ENCODE data around the gene CD1B.
"Not testable (repeated sequence)": the region's sequence is repeated elsewhere in the genome, so short reads cannot be mapped to it uniquely, and the experiment has no call there.

Gene CD1B

DNA sequence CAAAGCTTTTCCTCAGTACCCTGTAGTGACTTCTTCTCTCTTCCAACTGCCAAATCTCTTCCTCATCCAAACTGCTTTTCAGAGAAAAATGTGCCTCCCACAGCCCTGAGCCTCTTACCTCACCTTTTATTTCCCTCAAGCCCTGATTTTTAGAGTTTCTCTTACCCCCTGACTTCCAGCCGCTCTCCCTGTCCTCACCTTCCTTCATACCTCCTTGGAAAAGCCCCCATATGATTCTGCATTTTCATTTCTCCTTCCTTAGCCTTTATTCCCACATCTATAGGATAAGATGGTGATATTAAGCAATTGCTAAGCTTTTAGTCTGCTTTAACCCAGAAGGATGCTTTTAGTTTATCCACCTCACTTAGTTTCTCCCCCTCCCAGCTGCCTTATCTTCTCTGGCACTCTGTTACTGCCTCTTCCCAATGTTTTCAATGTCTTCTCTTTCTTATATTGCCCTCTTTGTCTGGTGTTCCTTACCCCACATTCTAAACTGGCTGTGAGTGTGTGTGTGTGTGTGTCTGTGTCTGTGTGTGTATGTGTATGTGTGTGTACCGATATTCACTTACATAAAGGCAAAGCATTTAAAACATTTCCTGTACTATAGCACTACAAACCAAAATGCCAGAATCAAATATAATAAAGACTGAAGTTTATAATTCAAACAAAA lies at the start of gene CD1B:
TSS of gene CD1B (minus strand) at position 51 of the 670 bp plus-strand sequence. CDS start 108 bp downstream, outside the sequence.
- no peak for DNase-seq

GRCh38 chr1:158374860-158375259 lies 43.5 kb upstream of the CD1B start:
- DNase-seq, result no peak

DNA sequence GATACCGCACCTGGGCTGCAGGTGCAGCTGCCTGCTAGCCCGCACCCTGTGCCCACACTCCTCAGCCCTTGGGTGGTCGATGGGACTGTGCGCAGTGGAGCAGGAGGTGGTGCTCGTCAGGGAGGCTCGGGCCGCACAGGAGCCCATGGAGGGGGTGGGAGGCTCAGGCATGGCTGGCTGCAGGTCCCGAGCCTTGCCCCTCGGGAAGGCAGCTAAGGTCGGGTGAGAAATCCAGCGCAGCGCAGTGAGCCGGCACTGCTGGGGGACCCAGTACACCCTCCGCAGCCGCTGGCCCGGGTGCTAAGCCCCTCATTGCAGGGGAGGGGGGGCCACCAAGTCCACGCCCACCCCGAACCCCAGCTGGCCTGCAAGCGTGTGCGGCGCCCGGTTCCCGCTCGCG lies 42.8 kb upstream of the CD1B start:
- DNase-seq, result not testable (repeated sequence)

DNA sequence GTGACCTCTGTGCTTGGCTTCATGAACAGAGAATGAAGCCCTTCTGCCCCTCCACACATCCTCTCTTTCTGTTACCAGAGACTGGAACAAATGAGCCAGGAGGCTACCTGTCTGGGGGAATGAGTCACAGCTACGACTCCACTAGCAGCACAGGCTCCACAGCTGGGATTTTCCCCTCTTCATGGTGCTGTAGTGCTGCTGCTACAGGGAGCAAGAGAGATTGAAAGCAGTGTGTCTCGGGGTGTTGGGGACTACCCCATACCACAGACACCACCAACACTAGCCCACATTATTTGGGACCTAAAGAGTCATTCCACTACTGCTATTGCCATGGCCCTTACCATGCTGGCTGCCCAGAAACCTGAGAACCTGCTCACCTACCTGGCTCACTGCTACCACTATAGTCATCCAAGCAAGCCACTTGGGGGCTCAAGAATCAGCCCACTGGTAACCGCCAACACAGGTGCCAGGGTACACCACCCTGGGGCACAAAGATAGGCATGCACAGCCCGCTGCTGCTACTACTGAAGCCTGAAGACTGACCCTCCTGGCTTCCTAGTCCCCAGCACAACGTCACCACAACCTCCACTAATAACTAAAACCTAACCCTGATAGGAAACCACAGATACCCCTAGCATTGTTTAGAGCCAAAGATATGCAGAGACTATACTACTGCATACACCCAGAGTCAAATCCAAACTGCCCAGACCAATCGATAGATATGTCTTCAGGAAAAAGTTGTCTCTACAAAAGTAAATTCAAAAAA lies 40.0 kb upstream of the CD1B start:
- no peak for DNase-seq

- no peak for DNase-seq
Measured at GRCh38 chr1:158366783-158367182, 35.5 kb upstream of the CD1B start.

GRCh38 chr1:158362941-158363340 lies 31.6 kb upstream of the CD1B start:
- DNase-seq, result no peak

GRCh38 chr1:158362482-158362881 lies 31.2 kb upstream of the CD1B start:
- no peak for DNase-seq

- no peak for DNase-seq
Measured at GRCh38 chr1:158357441-158357840, 26.1 kb upstream of the CD1B start.

- DNase-seq, result no peak
Measured at GRCh38 chr1:158356616-158357015, 25.3 kb upstream of the CD1B start.

- no peak for DNase-seq
Measured at GRCh38 chr1:158355773-158356285, 24.5 kb upstream of the CD1B start.

- DNase-seq, result no peak
Measured at GRCh38 chr1:158354255-158354654, 22.9 kb upstream of the CD1B start.

DNA sequence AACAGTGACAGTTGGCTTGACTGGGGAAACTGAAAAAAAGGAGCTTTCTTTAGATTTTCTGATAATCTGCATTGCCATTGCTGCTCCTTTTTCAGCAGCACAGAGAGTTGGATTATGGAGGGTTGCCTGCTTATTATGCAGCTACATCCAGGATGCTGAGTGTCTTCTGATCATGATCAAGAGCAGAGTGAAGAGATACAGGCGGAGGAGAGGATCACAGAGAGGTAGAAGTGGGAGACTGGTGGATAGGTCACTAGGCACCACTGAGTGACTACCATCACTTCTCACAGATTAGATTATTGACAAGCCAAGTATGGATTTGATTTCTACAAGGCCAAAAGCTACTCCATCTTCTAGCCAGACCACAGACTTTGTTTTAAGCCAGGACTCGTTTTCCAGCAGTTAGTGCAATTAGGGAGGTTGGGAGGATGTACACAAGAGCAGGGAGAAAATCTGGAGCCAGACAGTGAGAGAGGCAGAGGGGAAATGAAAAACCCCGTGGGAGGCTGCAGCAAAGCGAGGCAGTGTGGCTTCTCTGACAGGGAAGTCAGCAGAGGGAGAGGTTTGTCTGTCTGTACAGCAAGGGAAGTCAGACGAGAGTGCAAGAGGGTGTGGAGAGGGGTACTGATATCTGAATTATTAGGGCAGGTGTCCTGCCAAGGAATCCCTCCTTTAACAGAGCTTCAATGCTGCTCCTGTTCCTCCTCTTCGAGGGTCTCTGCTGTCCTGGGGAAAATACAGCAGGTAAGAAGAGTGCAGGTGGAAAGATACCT lies 22.2 kb upstream of the CD1B start, which contains the start of gene CD1E:
TSS of gene CD1E (plus strand) at position 592 of the 773 bp plus-strand sequence. CDS start at position 687, 95 bp downstream.
- DNase-seq, result no peak

DNA sequence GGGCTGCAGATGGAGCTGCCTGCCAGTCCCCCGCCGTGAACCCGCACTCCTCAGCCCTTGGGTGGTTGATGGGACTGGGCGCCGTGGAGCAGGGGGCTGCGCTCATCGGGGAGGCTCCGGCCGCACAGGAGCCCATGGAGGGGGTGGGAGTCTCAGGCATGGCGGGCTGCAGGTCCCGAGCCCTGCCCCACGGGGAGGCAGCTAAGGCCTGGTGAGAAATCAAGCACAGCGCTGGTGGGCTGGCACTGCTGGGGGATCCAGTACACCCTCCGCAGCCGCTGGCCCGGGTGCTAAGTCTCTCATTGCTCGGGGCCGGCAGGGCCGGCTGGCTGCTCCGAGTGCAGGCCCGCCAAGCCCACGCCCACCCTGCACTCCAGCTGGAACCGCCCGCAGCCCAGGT lies 17.6 kb upstream of the CD1B start:
- DNase-seq, result not testable (repeated sequence)

GRCh38 chr1:158336413-158336812 lies 5.1 kb upstream of the CD1B start:
- DNase-seq, result not testable (repeated sequence)

DNA sequence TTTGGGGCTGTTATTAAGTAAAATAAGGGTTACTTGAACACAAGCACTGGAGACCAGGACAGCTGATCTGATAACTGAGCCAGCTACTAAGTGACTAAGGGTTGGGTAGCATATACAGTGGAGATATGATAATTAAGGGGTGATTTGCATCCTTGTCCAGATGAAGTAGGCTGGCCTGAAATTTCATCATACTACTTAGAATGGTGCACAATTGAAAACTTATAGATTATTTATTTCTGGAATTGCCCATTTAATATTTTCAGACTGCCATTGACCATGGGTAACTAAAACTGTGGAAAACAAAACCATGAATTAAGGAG lies 3.8 kb upstream of the CD1B start:
- DNase-seq, result no peak

GRCh38 chr1:158334526-158335212 lies 3.3 kb upstream of the CD1B start:
- DNase-seq, result no peak

GRCh38 chr1:158333405-158334155 lies 2.2 kb upstream of the CD1B start:
- no peak for DNase-seq

DNA sequence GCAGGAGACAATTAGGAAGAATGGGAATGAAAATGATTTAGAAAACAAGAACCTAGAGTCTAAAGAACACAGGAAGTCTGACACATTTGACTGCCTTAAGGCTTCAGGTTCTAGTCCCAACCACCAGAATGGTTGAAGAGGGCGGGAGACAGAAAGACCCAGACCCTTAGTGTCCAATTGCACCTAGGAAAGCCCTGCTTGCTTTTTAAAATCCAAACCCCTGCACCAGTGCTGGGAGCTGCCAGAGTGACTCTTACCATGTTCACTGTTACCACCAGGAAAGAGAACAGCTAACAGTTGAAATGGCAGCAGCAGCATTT lies 265 bp downstream of the CD1B start:
- no peak for DNase-seq

- DNase-seq, result no peak
Measured at GRCh38 chr1:158330391-158331105, 783 bp downstream of the CD1B start.

GRCh38 chr1:158329733-158330132 lies 1.6 kb downstream of the CD1B start:
- no peak for DNase-seq
